Uterus (tissue), 4 donors: ENCODE data around the gene ENO1. TPM values are rescaled to one million over a fixed set of nuclear protein-coding genes. Genes with fewer than 3 reads are reported as not detected.

Experiments
- DNase-seq, 2 donors: peaks; one replicate each; pipeline ENCODE4 v3.0.0-alpha.2; 2019 to 2020
- H3K27ac ChIP-seq, 2 donors: fragments of 200-600 bp; sonication (generic); 1 replicate in 1 of 2; 2 replicates in 1 of 2; pipeline ENCODE4 v1.5.1; 2016 to 2018
- H3K27me3 ChIP-seq, 2 donors: fragments of 200-600 bp; sonication (generic); one replicate each; pipeline ENCODE4 v1.5.1; 2018 to 2019; ENCODE audit warnings: control low read depth in 1 of 2
- H3K36me3 ChIP-seq, 2 donors: fragments of 200-600 bp; sonication (generic); one replicate each; pipeline ENCODE4 v1.5.1; 2019; ENCODE audit warnings: control low read depth in 1 of 2
- H3K4me1 ChIP-seq, 2 donors: fragments of 200-600 bp; sonication (generic); one replicate each; pipeline ENCODE4 v1.5.1; 2018 to 2019; ENCODE audit warnings: control low read depth in 1 of 2
- H3K4me3 ChIP-seq, 2 donors: fragments of 200-600 bp; sonication (generic); 1 replicate in 1 of 2; 2 replicates in 1 of 2; pipeline ENCODE4 v1.5.1; 2018 to 2019; ENCODE audit warnings: mild to moderate bottlenecking in 1 of 2
- H3K9me3 ChIP-seq, 2 donors: fragments of 200-600 bp; sonication (generic); one replicate each; pipeline ENCODE4 v1.5.1; 2019; ENCODE audit warnings: control low read depth in 1 of 2
- POLR2A ChIP-seq, 2 donors: fragments of 450-650 bp; IDR thresholded peaks; one replicate each; pipeline ENCODE4 v1.6.1; 2016; ENCODE audit warnings: antibody characterized with exemption in 2 of 2, mild to moderate bottlenecking in 1 of 2, moderate library complexity in 1 of 2
- intact Hi-C: fragments of 100-400 bp; cut with DNase I; formaldehyde crosslinking; loops from one replicate; pipeline ENCODE4 v1.15.1; 2023; ENCODE audit warnings: low total_unique reads
- microRNA-seq: library from miRNA; unstranded; fragments of <30 nt; microRNA quantifications from one replicate; pipeline ENCODE4, GENCODE V29; 2016; ENCODE audit warnings: borderline microRNAs expressed, borderline replicate concordance
- small RNA-seq: library from RNA; depleted of rRNA; stranded (forward); fragments of <200 nt; gene quantifications from one replicate; pipeline ENCODE3, GENCODE V24; 2016
- total RNA-seq, 4 donors: library from RNA; depleted of rRNA in 3 of 4; stranded (reverse); fragments of >200 nt in 3 of 4; gene quantifications; one replicate each; pipeline versions ENCODE4 v1.1.0 to v1.2.4, GENCODE V29; 2014 to 2023
- TF ChIP-seq, protein P1 (sequence below), 4 experiments: fragments of 200-600 bp in 2 of 4; fragments of 450-650 bp in 2 of 4; sonication (generic) in 2 of 4; IDR thresholded peaks; one replicate each; pipeline ENCODE4 v1.5.1; 2016 to 2019; ENCODE audit warnings: antibody characterized with exemption in 4 of 4, mild to moderate bottlenecking in 2 of 4, moderate library complexity in 1 of 4
- donor health status: DM: yes; HTN: yes; CAD: no.

Gene ENO1
- total RNA-seq, 4 donors from 2014 or later = 123 to 358 (median 225) TPM

DNA sequence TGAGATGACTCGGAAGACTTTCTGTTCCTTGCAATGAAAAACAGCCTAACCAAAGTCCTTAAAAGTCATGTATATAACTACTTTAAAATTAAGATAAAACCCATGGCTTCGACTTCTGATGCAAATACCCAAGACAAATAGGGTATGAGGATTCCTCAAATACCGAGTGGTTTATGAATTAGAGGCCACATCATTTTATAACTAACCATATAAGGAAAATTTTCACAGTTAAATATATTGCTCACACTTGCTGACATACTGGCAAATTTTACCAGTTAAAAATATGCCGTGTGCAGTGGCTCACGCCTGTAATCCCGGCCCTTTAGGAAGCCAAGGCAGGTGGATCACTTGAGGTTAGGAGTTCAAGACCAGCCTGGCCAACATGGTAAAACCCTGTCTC lies 66.4 kb downstream of the ENO1 start:
- DNase-seq = no peak
- no peak overlapping the region for H3K4me3 ChIP-seq
- H3K27me3 ChIP-seq = no peaks in the 10 kb centered on the region
- intact Hi-C loops = no loop called here
- H3K4me1 ChIP-seq = no peaks in the 10 kb centered on the region
- TF ChIP-seq POLR2A (IDR thresholded peaks at IDR 0.05) = no peak
- TF ChIP-seq, protein P1, sequence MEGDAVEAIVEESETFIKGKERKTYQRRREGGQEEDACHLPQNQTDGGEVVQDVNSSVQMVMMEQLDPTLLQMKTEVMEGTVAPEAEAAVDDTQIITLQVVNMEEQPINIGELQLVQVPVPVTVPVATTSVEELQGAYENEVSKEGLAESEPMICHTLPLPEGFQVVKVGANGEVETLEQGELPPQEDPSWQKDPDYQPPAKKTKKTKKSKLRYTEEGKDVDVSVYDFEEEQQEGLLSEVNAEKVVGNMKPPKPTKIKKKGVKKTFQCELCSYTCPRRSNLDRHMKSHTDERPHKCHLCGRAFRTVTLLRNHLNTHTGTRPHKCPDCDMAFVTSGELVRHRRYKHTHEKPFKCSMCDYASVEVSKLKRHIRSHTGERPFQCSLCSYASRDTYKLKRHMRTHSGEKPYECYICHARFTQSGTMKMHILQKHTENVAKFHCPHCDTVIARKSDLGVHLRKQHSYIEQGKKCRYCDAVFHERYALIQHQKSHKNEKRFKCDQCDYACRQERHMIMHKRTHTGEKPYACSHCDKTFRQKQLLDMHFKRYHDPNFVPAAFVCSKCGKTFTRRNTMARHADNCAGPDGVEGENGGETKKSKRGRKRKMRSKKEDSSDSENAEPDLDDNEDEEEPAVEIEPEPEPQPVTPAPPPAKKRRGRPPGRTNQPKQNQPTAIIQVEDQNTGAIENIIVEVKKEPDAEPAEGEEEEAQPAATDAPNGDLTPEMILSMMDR (IDR thresholded peaks at IDR 0.05) = no peak
- no peaks in the 10 kb centered on the region for H3K9me3 ChIP-seq
- no peaks in the 10 kb centered on the region for H3K36me3 ChIP-seq
- peak overlapping the region in 1 of 2 donors; percentile 29 for H3K27ac ChIP-seq

Small RNA genes within 50 kb of the gene (microRNA-seq; reads per million reads assigned to microRNA genes)
- gene MIR6728 = not detected

Small RNA genes within 50 kb of the gene (small RNA-seq; reads per million reads assigned to genes)
- gene AL139415.2 = not detected
- gene MIR6728 = not detected
- not detected for gene RNU6-304P

Other genes starting within 250 kb of the ENO1 start
- gene RERE, start 61.0 kb downstream of the ENO1 start, total RNA-seq = 1,000 to 10,000 TPM in 1 of 4 donors, 100 to 1,000 TPM in 2, 10 to 100 TPM in 1; 51.2 to 1,226 (median 253) TPM
- gene CA6, start 67.2 kb upstream of the ENO1 start, total RNA-seq = not detected
- not detected for gene SLC2A7, start 147.7 kb upstream of the ENO1 start, total RNA-seq
- gene SLC2A5, start 190.9 kb upstream of the ENO1 start, total RNA-seq = 1 to 10 TPM in 2 of 4 donors, not detected in 2; 1.1 to 2.4 TPM